HPDE6-E6E7 (cell line): ENCODE results near the gene ZFYVE28.
"Not testable (repeated sequence)": the region's sequence is repeated elsewhere in the genome, so short reads cannot be mapped to it uniquely, and the experiment has no call there.

ENCODE experiments used
- DNase-seq: peaks from one replicate; pipeline ENCODE4 v3.0.0; 2011; ENCODE audit warnings: missing footprints; ENCODE audit errors: extremely low spot score

Gene ZFYVE28

GRCh38 chr4:2417765-2418649 lies at the start of gene ZFYVE28:
TSS of gene ZFYVE28 (minus strand) at chr4:2418645. CDS start at chr4:2418323, 322 bp downstream.
- no peak for DNase-seq

- DNase-seq, result not testable (repeated sequence)
These were observed 47.1 kb upstream of the ZFYVE28 start for GRCh38 chr4:2465544-2465943.

GRCh38 chr4:2465032-2465431 lies 46.6 kb upstream of the ZFYVE28 start:
- no peak for DNase-seq

- DNase-seq, result no peak
These were observed 44.7 kb upstream of the ZFYVE28 start for GRCh38 chr4:2462992-2463762.

GRCh38 chr4:2462218-2462991 lies 44.0 kb upstream of the ZFYVE28 start:
- peak; percentile 49 for DNase-seq

GRCh38 chr4:2461246-2461960 lies 43.0 kb upstream of the ZFYVE28 start:
- no peak for DNase-seq

- no peak for DNase-seq
These were observed 41.3 kb upstream of the ZFYVE28 start for GRCh38 chr4:2459589-2460349.

GRCh38 chr4:2458546-2459491 lies 40.4 kb upstream of the ZFYVE28 start:
- DNase-seq, result no peak

GRCh38 chr4:2457481-2458295 lies 39.2 kb upstream of the ZFYVE28 start:
- DNase-seq, result no peak

GRCh38 chr4:2451821-2452785 lies 33.7 kb upstream of the ZFYVE28 start:
- no peak for DNase-seq

- no peak for DNase-seq
These were observed 32.6 kb upstream of the ZFYVE28 start for GRCh38 chr4:2451036-2451520.

- no peak for DNase-seq
These were observed 32.1 kb upstream of the ZFYVE28 start for GRCh38 chr4:2450394-2451035.

- no peak for DNase-seq
These were observed 31.3 kb upstream of the ZFYVE28 start for GRCh38 chr4:2449511-2450392.

GRCh38 chr4:2449051-2449450 lies 30.6 kb upstream of the ZFYVE28 start:
- no peak for DNase-seq

GRCh38 chr4:2448589-2448988 lies 30.1 kb upstream of the ZFYVE28 start:
- no peak for DNase-seq
